Peyer's patch (tissue), 4 donors: Measurements from ENCODE around the gene ANKRD16.

Experiments
- POLR2A ChIP-seq, 2 donors: fragments of 450-650 bp; IDR thresholded peaks; one replicate each; pipeline ENCODE4 v1.5.1; 2017; ENCODE audit warnings: antibody characterized with exemption in 2 of 2, mild to moderate bottlenecking in 2 of 2, moderate library complexity in 2 of 2
- TF ChIP-seq, protein P1 (sequence below), 6 experiments: fragments of 450-650 bp in 4 of 6; fragments of 200-600 bp in 2 of 6; sonication (generic) in 1 of 6; IDR thresholded peaks; one replicate each; pipeline ENCODE4 v1.5.1; 2017 to 2019; ENCODE audit warnings: antibody characterized with exemption in 6 of 6, mild to moderate bottlenecking in 3 of 6, moderate library complexity in 1 of 6

- peak in 1 of 2 donors; percentile 5 for TF ChIP-seq POLR2A (IDR thresholded peaks at IDR 0.05)
- TF ChIP-seq, protein P1, sequence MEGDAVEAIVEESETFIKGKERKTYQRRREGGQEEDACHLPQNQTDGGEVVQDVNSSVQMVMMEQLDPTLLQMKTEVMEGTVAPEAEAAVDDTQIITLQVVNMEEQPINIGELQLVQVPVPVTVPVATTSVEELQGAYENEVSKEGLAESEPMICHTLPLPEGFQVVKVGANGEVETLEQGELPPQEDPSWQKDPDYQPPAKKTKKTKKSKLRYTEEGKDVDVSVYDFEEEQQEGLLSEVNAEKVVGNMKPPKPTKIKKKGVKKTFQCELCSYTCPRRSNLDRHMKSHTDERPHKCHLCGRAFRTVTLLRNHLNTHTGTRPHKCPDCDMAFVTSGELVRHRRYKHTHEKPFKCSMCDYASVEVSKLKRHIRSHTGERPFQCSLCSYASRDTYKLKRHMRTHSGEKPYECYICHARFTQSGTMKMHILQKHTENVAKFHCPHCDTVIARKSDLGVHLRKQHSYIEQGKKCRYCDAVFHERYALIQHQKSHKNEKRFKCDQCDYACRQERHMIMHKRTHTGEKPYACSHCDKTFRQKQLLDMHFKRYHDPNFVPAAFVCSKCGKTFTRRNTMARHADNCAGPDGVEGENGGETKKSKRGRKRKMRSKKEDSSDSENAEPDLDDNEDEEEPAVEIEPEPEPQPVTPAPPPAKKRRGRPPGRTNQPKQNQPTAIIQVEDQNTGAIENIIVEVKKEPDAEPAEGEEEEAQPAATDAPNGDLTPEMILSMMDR (IDR thresholded peaks at IDR 0.05): no peak
Observed at GRCh38 chr10:5888351-5888750, 1.3 kb downstream of the ANKRD16 start.
